AG09319 (cell line): Measurements from ENCODE around the gene PREPL.

ENCODE experiments used
- DNase-seq: peaks from one replicate; pipeline ENCODE4 v3.0.0-alpha.2; 2010; ENCODE audit warnings: low read depth; ENCODE audit errors: extremely low read depth
- TF ChIP-seq, protein P1 (sequence below): IDR thresholded peaks from 2 replicates; pipeline ENCODE4 v1.5.1; 2011; ENCODE audit warnings: low read depth, mild to moderate bottlenecking, inconsistent platforms, low read length, moderate library complexity

PREPL gene

GRCh38 chr2:44377486-44377885 lies 16.2 kb upstream of the PREPL start:
- DNase-seq = no peak
- TF ChIP-seq, protein P1, sequence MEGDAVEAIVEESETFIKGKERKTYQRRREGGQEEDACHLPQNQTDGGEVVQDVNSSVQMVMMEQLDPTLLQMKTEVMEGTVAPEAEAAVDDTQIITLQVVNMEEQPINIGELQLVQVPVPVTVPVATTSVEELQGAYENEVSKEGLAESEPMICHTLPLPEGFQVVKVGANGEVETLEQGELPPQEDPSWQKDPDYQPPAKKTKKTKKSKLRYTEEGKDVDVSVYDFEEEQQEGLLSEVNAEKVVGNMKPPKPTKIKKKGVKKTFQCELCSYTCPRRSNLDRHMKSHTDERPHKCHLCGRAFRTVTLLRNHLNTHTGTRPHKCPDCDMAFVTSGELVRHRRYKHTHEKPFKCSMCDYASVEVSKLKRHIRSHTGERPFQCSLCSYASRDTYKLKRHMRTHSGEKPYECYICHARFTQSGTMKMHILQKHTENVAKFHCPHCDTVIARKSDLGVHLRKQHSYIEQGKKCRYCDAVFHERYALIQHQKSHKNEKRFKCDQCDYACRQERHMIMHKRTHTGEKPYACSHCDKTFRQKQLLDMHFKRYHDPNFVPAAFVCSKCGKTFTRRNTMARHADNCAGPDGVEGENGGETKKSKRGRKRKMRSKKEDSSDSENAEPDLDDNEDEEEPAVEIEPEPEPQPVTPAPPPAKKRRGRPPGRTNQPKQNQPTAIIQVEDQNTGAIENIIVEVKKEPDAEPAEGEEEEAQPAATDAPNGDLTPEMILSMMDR = no peak

- TF ChIP-seq, protein P1 = no peak
These were observed 11.0 kb upstream of the PREPL start for GRCh38 chr2:44372246-44372645.

GRCh38 chr2:44371445-44371844 lies 10.2 kb upstream of the PREPL start:
- TF ChIP-seq, protein P1 = no peak
- no peak for DNase-seq

More at GRCh38 chr2:44372246-44372645, 11.0 kb upstream of the PREPL start:
- DNase-seq = no peak

DNA sequence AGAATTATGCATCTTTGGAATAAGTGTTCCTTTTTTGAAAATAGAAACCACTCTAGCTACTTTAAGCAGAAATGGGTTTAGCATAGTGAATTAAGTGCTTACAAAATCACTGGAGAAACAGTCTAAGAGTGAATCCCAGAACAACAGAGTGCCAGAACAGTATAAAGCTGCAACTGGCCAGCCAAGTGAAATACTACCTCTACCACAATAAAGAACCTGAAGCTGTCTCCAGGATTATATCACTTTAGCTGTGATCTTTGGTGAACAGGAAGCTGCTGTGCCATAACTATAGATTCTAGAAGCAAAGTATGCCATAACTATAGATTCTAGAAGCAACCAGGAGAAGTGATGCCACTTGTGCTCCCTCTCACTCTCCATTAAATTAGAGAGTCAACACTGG lies 8.1 kb upstream of the PREPL start:
- no peak for DNase-seq
- TF ChIP-seq, protein P1 = no peak

DNA sequence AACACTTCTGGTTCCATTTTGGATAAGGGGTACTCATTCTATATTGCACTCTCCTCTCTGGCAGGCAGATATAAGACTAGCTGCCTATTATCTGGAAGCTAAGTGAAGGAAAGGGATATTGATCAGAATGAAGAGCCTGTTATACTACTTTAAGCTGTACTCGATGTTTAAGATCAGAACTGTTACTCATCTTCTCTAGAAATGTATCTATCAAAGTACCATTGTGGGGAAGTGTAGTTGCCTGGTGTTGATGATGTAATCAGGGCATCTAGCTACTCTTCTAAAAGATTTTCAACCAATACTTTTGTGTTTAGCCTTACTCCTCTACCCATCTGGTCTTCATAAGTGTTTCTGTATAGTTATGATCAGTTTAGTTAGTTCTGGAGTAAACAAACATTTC lies 6.3 kb upstream of the PREPL start:
- TF ChIP-seq, protein P1 = no peak
- DNase-seq = no peak

GRCh38 chr2:44364604-44365003 lies 3.3 kb upstream of the PREPL start:
- TF ChIP-seq, protein P1 = no peak
- no peak for DNase-seq

GRCh38 chr2:44362207-44363015 lies 1.1 kb upstream of the PREPL start:
- TF ChIP-seq, protein P1 = no peak
- DNase-seq = no peak
